ENCODE data around the gene KCTD20.

- TF ChIP-seq CTCF (IDR thresholded peaks at IDR 0.05; ENCODE audit: low read length) (no peak), EZH2 (optimal IDR thresholded peaks at IDR 0.05; ENCODE audit: low read depth, low read length) (no peak), EZH2phosphoT487 (IDR thresholded peaks at IDR 0.05; ENCODE audit: low read length) (no peak)
Observed at GRCh38 chr6:36539814-36540568, 97.2 kb downstream of the KCTD20 start.

Data from MM.1S (cell line).